ENCODE results near the gene PRR30. TPM values are rescaled to one million over a fixed set of nuclear protein-coding genes. Genes with fewer than 3 reads are reported as not detected.

Gene PRR30
- total RNA-seq, 2 donors from 2014 or later, result 1.1 TPM; not detected in 1

DNA sequence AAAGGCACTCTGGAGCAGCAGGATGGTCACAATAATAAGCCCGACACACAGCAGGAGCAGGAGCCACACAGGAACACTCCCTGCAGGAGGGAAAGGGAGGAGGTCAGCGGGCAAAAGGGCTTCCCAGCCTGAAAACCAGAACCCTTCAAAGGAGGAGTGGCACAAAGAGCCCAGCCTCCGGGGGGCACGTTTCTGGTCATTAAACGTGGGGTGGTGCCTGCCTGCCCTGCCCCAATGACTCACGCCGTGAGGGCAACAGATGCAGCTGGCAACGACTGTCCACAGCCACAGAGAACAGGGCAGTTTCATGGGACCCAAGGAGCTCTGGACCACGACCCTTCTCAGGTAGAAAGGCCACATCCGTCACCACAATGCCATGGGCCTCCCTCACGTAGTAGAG lies 7.8 kb downstream of the PRR30 start:
- WGBS, result 93% methylated on average over 11 of the region's 11 CpGs
- Histone ChIP-seq H3K9me3 (no peaks in the 10 kb centered on the region), H3K4me3 (no peak overlapping the region), H3K27ac (no peak overlapping the region), H3K4me1 (replicated peaks) (peaks cover 8% of the 10 kb centered on the region), H3K27me3 (replicated peaks; ENCODE audit: insufficient read depth) (no peaks in the 10 kb centered on the region), H3K36me3 (peaks cover 7 to 17% of the 10 kb centered on the region in 2 donors)
- no peak for DNase-seq (ENCODE audit: low spot score)
- TF ChIP-seq, protein P1, sequence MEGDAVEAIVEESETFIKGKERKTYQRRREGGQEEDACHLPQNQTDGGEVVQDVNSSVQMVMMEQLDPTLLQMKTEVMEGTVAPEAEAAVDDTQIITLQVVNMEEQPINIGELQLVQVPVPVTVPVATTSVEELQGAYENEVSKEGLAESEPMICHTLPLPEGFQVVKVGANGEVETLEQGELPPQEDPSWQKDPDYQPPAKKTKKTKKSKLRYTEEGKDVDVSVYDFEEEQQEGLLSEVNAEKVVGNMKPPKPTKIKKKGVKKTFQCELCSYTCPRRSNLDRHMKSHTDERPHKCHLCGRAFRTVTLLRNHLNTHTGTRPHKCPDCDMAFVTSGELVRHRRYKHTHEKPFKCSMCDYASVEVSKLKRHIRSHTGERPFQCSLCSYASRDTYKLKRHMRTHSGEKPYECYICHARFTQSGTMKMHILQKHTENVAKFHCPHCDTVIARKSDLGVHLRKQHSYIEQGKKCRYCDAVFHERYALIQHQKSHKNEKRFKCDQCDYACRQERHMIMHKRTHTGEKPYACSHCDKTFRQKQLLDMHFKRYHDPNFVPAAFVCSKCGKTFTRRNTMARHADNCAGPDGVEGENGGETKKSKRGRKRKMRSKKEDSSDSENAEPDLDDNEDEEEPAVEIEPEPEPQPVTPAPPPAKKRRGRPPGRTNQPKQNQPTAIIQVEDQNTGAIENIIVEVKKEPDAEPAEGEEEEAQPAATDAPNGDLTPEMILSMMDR (IDR thresholded peaks at IDR 0.05), result no peak
- TF ChIP-seq POLR2AphosphoS5 (IDR thresholded peaks at IDR 0.05) (no peak), POLR2A (IDR thresholded peaks at IDR 0.05) (no peak)
- intact Hi-C loops (cut with DNase I), result no loop called here

DNA sequence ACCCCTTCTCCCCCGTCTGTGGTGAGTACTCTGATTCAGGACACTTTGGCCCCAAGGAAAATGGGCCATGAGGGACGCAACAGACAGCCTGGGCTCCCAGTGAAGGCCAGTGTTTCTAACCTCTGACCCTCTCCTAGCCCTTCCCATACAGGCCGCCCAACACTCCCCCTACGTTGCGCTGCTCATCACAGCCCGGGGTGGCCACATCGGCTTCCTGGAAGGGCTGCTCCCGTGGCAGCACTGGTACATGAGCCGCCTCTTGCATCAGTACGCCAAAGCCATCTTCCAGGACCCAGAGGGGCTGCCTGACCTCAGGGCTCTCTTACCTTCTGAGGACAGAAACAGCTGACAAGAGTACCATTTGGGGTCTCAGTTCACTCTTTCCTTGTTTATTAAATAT lies 8.8 kb downstream of the PRR30 start:
- no peaks in the 10 kb centered on the region for H3K9me3 ChIP-seq
- no peak overlapping the region for H3K27ac ChIP-seq
- no peak for TF ChIP-seq POLR2AphosphoS5 (IDR thresholded peaks at IDR 0.05)
- TF ChIP-seq, protein P1 (IDR thresholded peaks at IDR 0.05), result no peak
- TF ChIP-seq POLR2A (IDR thresholded peaks at IDR 0.05), result no peak
- H3K4me3 ChIP-seq, result no peak overlapping the region
- peaks cover 8% of the 10 kb centered on the region for H3K4me1 ChIP-seq (replicated peaks)
- intact Hi-C loops (cut with DNase I), result no loop called here
- no peaks in the 10 kb centered on the region for H3K27me3 ChIP-seq (replicated peaks; ENCODE audit: insufficient read depth)
- H3K36me3 ChIP-seq, result peaks cover 7 to 17% of the 10 kb centered on the region in 2 donors
- WGBS, result 90% methylated on average over 10 of the region's 10 CpGs
- DNase-seq (ENCODE audit: low spot score), result no peak

DNA sequence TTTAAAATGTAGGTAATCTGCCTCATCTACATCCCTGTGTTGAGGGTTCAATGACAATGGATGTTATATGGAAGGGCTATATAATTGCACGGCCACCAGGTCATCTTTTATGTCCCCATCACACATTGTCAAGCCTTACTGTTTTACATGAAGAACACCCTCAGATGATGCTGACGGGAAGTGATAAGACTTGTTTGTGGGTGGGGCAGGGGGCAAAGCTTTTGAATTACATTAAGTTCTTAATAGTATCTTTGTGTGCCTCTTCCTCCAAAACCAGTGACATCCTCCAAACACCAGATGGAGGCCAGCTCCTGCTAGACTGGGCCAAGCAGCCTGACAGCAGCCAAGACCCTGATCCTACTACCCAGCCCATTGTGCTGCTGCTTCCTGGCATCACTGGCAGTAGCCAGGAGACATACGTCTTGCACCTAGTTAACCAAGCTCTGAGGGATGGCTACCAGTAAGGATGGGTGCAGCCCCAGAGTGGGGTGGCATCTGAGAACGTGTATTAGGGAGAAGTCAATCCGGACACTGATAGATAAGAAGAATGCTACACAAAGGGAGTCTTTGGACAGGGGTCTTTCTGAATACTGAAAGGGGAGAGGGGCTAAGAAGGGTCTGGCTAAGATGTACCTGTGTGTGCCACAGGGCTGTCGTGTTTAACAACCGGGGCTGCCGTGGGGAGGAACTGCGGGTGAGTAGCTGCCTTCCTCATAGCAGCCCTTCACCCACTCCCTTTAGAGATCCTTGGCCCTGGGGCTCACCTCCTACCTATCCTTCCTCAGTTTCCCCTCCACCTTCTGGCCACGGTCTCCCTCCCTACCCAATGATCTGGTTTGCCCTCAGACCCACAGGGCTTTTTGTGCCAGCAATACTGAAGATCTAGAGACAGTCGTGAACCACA lies 10.3 kb downstream of the PRR30 start:
- no peaks in the 10 kb centered on the region for H3K27me3 ChIP-seq (replicated peaks; ENCODE audit: insufficient read depth)
- intact Hi-C loops (cut with DNase I), result no loop called here
- H3K9me3 ChIP-seq, result no peaks in the 10 kb centered on the region
- no peak for DNase-seq (ENCODE audit: low spot score)
- H3K36me3 ChIP-seq, result peaks cover 7 to 17% of the 10 kb centered on the region in 2 donors
- H3K27ac ChIP-seq, result no peak overlapping the region
- peaks cover 8% of the 10 kb centered on the region for H3K4me1 ChIP-seq (replicated peaks)
- WGBS, result 75% methylated on average over 11 of the region's 11 CpGs
- TF ChIP-seq, protein P1 (IDR thresholded peaks at IDR 0.05), result no peak
- TF ChIP-seq POLR2A (IDR thresholded peaks at IDR 0.05) (no peak), POLR2AphosphoS5 (IDR thresholded peaks at IDR 0.05) (no peak)
- H3K4me3 ChIP-seq, result no peak overlapping the region

DNA sequence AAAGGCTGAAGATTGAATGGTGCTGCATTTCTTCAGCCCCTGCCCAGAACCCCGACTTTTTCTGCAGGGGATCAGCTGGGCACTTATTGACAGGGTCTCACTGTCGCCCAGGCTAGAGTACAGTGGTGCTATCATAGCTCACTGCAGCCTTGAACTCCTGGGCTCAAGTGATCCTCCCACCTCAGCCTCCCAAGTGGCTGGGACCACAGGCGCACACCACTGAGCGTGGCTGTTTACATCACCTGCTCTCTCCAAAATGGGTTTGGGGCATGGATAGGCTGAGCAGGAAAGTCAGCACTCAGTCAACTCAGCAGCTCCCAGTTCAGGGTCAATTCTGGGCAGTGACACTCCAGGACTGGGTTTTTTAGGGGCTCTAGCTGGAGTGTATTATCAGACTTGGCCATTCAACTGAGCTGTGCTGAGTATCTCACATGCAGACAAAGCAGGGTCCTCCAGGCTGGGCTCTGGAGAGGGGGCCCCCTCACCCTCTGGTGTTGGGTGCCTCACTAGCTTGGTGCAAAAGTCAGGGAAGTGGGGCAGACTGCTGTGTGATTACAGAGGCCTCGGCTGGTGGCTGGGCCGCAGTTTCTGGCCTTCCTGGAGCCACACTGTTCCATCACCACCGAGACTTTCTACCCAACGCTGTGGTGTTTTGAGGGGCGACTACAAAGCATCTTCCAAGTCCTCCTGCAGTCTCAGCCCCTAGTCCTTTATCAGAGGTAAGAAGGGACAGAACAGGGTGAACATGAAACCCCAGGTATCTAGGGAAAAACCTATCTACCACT lies 11.1 kb downstream of the PRR30 start:
- H3K4me1 ChIP-seq (replicated peaks), result peaks cover 3% of the 10 kb centered on the region
- peaks cover 7 to 17% of the 10 kb centered on the region in 2 donors for H3K36me3 ChIP-seq
- no peak for DNase-seq (ENCODE audit: low spot score)
- no peaks in the 10 kb centered on the region for H3K9me3 ChIP-seq
- TF ChIP-seq, protein P1 (IDR thresholded peaks at IDR 0.05), result no peak
- no peak for TF ChIP-seq POLR2AphosphoS5 (IDR thresholded peaks at IDR 0.05)
- no peak for TF ChIP-seq POLR2A (IDR thresholded peaks at IDR 0.05)
- intact Hi-C loops (cut with DNase I), result no loop called here
- 93% methylated on average over 9 of the region's 9 CpGs for WGBS
- H3K27ac ChIP-seq, result no peak overlapping the region
- no peak overlapping the region for H3K4me3 ChIP-seq
- no peaks in the 10 kb centered on the region for H3K27me3 ChIP-seq (replicated peaks; ENCODE audit: insufficient read depth)
